ENCODE measurements around the gene SYNM.

SYNM gene

DNA sequence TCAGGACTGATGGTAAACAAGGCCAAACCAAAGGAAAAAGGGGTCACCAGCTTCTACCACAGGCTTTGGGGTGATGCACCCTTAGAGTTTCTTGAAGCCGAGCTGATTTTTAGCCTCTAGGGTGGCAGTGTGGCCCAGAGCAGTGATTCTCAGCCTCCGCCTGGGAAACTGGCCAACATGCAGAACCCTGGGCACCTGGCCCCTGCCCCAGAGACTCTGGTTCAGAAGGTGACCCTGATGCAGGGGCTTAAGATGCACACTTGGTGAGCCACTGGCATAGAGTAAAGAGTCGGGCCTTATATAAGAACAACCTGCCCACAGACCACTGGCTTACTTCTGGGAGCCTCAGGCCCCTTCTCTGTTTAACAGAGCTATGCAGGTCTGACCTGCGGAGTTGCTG lies 44.5 kb downstream of the SYNM start:
- no peaks in the 10 kb centered on the region for H3K27me3 ChIP-seq (ENCODE audit: insufficient read depth, low read length)
- no peak overlapping the region for H3K9ac ChIP-seq (ENCODE audit: low read depth, low read length)
- H3K9me3 ChIP-seq (ENCODE audit: insufficient read depth, low read depth, low read length) = no peaks in the 10 kb centered on the region
- WGBS = 95% methylated on average over 4 of the region's 4 CpGs
- no peaks in the 10 kb centered on the region for H3K36me3 ChIP-seq (ENCODE audit: insufficient read depth, low read length)
- no peak overlapping the region for H3K4me3 ChIP-seq (ENCODE audit: low read length)
- H3K27ac ChIP-seq (ENCODE audit: low read depth, low read length) = no peak overlapping the region
- peaks cover 12% of the 10 kb centered on the region for H3K4me1 ChIP-seq (ENCODE audit: insufficient read depth, low read length)

GRCh38 chr15:99151156-99151555 lies 46.3 kb downstream of the SYNM start:
- Histone ChIP-seq H3K9ac (ENCODE audit: low read depth, low read length) (no peak overlapping the region), H3K9me3 (ENCODE audit: insufficient read depth, low read depth, low read length) (no peaks in the 10 kb centered on the region), H3K4me1 (ENCODE audit: insufficient read depth, low read length) (peaks cover 16% of the 10 kb centered on the region), H3K27ac (ENCODE audit: low read depth, low read length) (no peak overlapping the region), H3K27me3 (ENCODE audit: insufficient read depth, low read length) (no peaks in the 10 kb centered on the region), H3K36me3 (ENCODE audit: insufficient read depth, low read length) (peaks cover 7% of the 10 kb centered on the region; the same call in 1 of the 2 replicates), H3K4me3 (ENCODE audit: low read length) (no peak overlapping the region)
- 96% methylated on average over 2 of the region's 2 CpGs for WGBS

- H3K4me1 ChIP-seq (ENCODE audit: insufficient read depth, low read length) = peaks cover 16% of the 10 kb centered on the region
Observed at GRCh38 chr15:99153026-99153535, 48.2 kb downstream of the SYNM start.

DNA sequence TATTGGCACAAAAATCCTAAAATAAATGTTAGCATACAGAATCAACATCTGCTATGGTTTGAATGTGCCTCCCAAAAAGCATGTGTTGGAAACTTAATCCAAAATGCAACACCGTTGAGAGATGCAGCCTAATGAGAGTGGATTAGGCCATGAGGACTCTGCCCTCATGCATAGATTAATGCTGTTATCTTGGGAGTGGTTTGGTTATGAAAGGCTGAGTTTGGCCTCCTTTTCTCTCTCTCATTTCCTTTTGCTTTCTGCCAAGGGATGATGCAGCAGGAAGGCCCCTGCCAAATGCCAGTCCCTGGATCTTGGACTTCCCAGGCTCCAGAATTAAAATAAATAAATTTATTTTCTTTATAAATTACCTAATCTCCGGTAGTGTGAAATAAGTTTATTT lies 49.4 kb downstream of the SYNM start:
- Histone ChIP-seq H3K4me3 (ENCODE audit: low read length) (no peak overlapping the region), H3K27me3 (ENCODE audit: insufficient read depth, low read length) (no peaks in the 10 kb centered on the region), H3K27ac (ENCODE audit: low read depth, low read length) (no peak overlapping the region; the same call in 1 of the 2 replicates), H3K36me3 (ENCODE audit: insufficient read depth, low read length) (peaks cover 7% of the 10 kb centered on the region; the same call in 1 of the 2 replicates), H3K9ac (ENCODE audit: low read depth, low read length) (no peak overlapping the region), H3K9me3 (ENCODE audit: insufficient read depth, low read depth, low read length) (no peaks in the 10 kb centered on the region), H3K4me1 (ENCODE audit: insufficient read depth, low read length) (peaks cover 16% of the 10 kb centered on the region)
- 38% methylated on average over 1 of the region's 2 CpGs for WGBS

More at GRCh38 chr15:99153026-99153535, 48.2 kb downstream of the SYNM start:
- no peak overlapping the region for H3K27ac ChIP-seq (ENCODE audit: low read depth, low read length)
- H3K27me3 ChIP-seq (ENCODE audit: insufficient read depth, low read length) = no peaks in the 10 kb centered on the region
- no peaks in the 10 kb centered on the region for H3K9me3 ChIP-seq (ENCODE audit: insufficient read depth, low read depth, low read length)
- H3K9ac ChIP-seq (ENCODE audit: low read depth, low read length) = no peak overlapping the region
- H3K36me3 ChIP-seq (ENCODE audit: insufficient read depth, low read length) = peaks cover 7% of the 10 kb centered on the region; the same call in 1 of the 2 replicates
- H3K4me3 ChIP-seq (ENCODE audit: low read length) = no peak overlapping the region
- WGBS = 77% methylated on average over 5 of the region's 6 CpGs

DNA sequence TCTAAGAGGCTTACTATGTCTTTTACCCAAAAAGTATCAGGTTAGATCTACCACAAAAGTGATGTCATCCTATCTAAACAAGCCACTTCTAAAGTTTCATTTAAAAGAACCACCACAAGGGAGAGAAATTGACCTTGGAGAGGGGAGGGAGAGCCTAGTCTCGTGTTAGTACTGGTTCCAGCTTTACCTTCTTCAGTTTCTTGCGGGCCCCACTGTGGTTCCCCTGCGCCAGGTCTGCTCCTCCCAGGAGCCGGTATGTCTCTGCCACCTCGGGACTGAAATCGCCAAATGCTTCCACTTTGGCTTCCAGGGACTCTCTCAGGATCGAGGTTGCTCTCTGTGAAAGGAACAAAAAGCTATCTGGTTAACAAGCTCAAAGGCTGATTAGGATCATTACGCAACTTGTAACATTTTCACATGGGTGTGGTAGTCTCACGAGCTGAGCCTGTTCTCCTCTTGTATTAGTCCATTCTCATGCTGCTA lies 51.1 kb downstream of the SYNM start:
- Histone ChIP-seq H3K36me3 (ENCODE audit: insufficient read depth, low read length) (peaks cover 7% of the 10 kb centered on the region; the same call in 1 of the 2 replicates), H3K4me3 (ENCODE audit: low read length) (no peak overlapping the region), H3K27ac (ENCODE audit: low read depth, low read length) (no peak overlapping the region), H3K9me3 (ENCODE audit: insufficient read depth, low read depth, low read length) (no peaks in the 10 kb centered on the region), H3K4me1 (ENCODE audit: insufficient read depth, low read length) (peaks cover 16% of the 10 kb centered on the region), H3K27me3 (ENCODE audit: insufficient read depth, low read length) (no peaks in the 10 kb centered on the region), H3K9ac (ENCODE audit: low read depth, low read length) (no peak overlapping the region)
- WGBS = 88% methylated on average over 9 of the region's 9 CpGs

DNA sequence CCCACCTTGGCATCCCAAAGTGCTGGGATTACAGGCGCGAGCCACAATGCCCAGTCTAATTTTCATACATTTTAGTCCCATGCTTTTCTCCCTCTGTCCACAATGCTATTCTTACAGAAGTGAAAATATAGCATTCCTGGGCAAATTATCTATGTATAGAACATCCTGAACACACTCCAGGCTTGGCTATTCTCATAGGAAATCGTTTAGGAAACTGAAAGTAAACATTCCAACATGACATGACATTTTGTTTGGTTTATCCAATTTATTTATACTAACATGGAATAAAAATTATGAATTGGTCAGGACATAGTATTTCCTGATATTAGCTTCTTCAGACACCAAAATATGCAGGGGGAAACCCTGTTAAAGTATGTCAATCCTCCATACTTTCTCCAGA lies 52.6 kb downstream of the SYNM start:
- no peak overlapping the region for H3K27ac ChIP-seq (ENCODE audit: low read depth, low read length)
- no peak overlapping the region for H3K9ac ChIP-seq (ENCODE audit: low read depth, low read length)
- peaks cover 16% of the 10 kb centered on the region for H3K4me1 ChIP-seq (ENCODE audit: insufficient read depth, low read length)
- H3K27me3 ChIP-seq (ENCODE audit: insufficient read depth, low read length) = no peaks in the 10 kb centered on the region
- WGBS = 98% methylated on average over 3 of the region's 3 CpGs
- H3K4me3 ChIP-seq (ENCODE audit: low read length) = no peak overlapping the region
- no peaks in the 10 kb centered on the region for H3K9me3 ChIP-seq (ENCODE audit: insufficient read depth, low read depth, low read length)
- H3K36me3 ChIP-seq (ENCODE audit: insufficient read depth, low read length) = peaks cover 7% of the 10 kb centered on the region; the same call in 1 of the 2 replicates

- H3K4me3 ChIP-seq (ENCODE audit: low read length) = no peak overlapping the region
- peaks cover 7% of the 10 kb centered on the region; the same call in 1 of the 2 replicates for H3K36me3 ChIP-seq (ENCODE audit: insufficient read depth, low read length)
Observed at GRCh38 chr15:99158626-99159412, 53.9 kb downstream of the SYNM start.

DNA sequence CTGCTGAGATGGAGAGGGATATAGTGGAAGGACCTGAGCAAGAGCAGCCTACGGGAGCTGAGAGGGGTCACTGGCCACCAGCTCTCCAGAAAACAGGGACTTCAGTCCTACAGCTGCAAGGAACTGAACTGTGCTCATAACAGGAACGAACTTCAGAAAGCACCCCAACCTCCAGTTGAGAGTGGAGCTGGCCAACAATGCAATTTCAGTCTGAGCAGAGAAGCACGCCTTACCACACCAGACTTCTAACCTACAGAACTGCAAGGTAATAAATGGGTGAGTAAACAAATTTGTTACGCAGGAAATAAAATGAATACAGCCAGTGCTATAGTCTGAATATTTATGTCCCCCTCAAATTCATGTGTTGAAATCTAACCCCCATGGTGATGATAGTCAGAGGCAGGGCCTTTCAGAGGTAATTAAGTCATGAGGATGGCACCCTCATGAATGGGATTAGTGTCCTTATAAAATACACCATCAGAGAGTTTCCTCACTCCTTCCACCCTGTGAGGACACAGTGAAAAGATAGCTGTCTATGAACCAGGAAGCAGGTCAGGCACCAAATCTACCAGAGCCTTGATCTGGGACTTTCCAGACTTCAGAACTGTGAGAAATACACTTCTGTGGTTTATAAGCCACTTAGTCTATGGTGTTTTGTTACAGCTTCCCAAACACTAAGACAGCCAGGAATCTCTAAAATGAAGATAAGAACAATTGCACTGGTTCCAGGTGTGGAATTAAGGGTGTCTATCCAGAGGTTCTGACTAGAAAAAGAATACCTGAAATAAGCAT lies 58.6 kb downstream of the SYNM start:
- H3K4me3 ChIP-seq (ENCODE audit: low read length) = no peak overlapping the region
- no peak overlapping the region for H3K9ac ChIP-seq (ENCODE audit: low read depth, low read length)
- WGBS = 89% methylated on average over 2 of the region's 4 CpGs

More at GRCh38 chr15:99158626-99159412, 53.9 kb downstream of the SYNM start:
- Histone ChIP-seq H3K9ac (ENCODE audit: low read depth, low read length) (no peak overlapping the region), H3K4me1 (ENCODE audit: insufficient read depth, low read length) (peaks cover 10% of the 10 kb centered on the region), H3K27ac (ENCODE audit: low read depth, low read length) (no peak overlapping the region), H3K9me3 (ENCODE audit: insufficient read depth, low read depth, low read length) (no peaks in the 10 kb centered on the region), H3K27me3 (ENCODE audit: insufficient read depth, low read length) (no peaks in the 10 kb centered on the region)
- 95% methylated on average over 5 of the region's 6 CpGs for WGBS

GRCh38 chr15:99164119-99164518 lies 59.2 kb downstream of the SYNM start:
- no peaks in the 10 kb centered on the region for H3K9me3 ChIP-seq (ENCODE audit: insufficient read depth, low read depth, low read length)
- H3K9ac ChIP-seq (ENCODE audit: low read depth, low read length) = no peak overlapping the region
- WGBS = 92% methylated on average over 3 of the region's 3 CpGs
- H3K36me3 ChIP-seq (ENCODE audit: insufficient read depth, low read length) = no peaks in the 10 kb centered on the region
- no peak overlapping the region for H3K27ac ChIP-seq (ENCODE audit: low read depth, low read length)
- no peaks in the 10 kb centered on the region for H3K27me3 ChIP-seq (ENCODE audit: insufficient read depth, low read length)
- H3K4me1 ChIP-seq (ENCODE audit: insufficient read depth, low read length) = no peaks in the 10 kb centered on the region
- no peak overlapping the region for H3K4me3 ChIP-seq (ENCODE audit: low read length)

More for the DNA sequence above, 58.6 kb downstream of the SYNM start:
- Histone ChIP-seq H3K27me3 (ENCODE audit: insufficient read depth, low read length) (no peaks in the 10 kb centered on the region), H3K36me3 (ENCODE audit: insufficient read depth, low read length) (no peaks in the 10 kb centered on the region), H3K27ac (ENCODE audit: low read depth, low read length) (no peak overlapping the region), H3K9me3 (ENCODE audit: insufficient read depth, low read depth, low read length) (no peaks in the 10 kb centered on the region), H3K4me1 (ENCODE audit: insufficient read depth, low read length) (no peaks in the 10 kb centered on the region)

DNA sequence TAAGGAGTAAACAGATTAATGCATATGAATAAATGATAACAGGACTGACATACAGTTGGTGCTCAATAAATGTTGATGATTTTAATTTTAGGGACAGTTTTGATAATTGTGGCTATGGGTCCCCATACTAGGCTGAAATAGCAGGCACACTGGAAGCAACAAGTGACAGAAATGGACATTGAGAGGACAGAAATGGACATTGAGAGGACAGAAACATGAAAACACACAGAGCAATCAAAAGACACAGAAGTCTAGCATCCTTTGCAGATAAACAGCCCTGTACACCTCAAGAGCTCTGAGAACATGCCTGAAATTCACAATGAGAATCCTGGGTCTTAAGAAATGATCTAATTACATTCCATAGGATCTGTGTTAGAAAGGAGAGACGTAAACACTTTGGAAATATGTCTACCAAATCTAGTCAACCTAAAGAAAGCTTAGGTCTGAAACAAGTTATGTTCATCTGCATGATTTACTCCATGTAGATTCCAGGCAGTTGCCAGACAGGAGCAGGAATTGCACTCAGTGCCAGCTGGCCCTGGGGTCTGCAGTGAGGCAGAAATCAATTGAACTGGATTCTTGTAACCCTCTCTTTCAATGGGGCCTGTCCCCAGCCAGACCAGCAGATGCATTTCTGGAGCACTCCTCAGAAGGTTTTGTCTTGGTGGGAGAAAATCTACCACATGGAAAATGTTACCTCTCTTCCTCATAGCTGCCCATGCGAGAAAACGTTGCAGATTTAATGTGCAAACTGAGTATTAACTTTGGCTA lies 60.3 kb downstream of the SYNM start:
- WGBS = 96% methylated on average over 3 of the region's 3 CpGs
- Histone ChIP-seq H3K27me3 (ENCODE audit: insufficient read depth, low read length) (no peaks in the 10 kb centered on the region), H3K4me1 (ENCODE audit: insufficient read depth, low read length) (no peaks in the 10 kb centered on the region), H3K4me3 (ENCODE audit: low read length) (no peak overlapping the region), H3K27ac (ENCODE audit: low read depth, low read length) (no peak overlapping the region), H3K9ac (ENCODE audit: low read depth, low read length) (no peak overlapping the region), H3K36me3 (ENCODE audit: insufficient read depth, low read length) (no peaks in the 10 kb centered on the region), H3K9me3 (ENCODE audit: insufficient read depth, low read depth, low read length) (no peaks in the 10 kb centered on the region)
